Sigmoid colon (tissue), 4 donors: Measurements from ENCODE around the gene SPON2.

Experiments
- EP300 ChIP-seq, 4 donors: sonication (generic); formaldehyde crosslinking; IDR thresholded peaks; one replicate each; pipeline ENCODE4 v1.6.1; 2017; ENCODE audit warnings: antibody characterized with exemption in 4 of 4
- POLR2A ChIP-seq, 2 donors: fragments of 450-650 bp; IDR thresholded peaks; one replicate each; pipeline ENCODE4 v1.6.1; 2016; ENCODE audit warnings: antibody characterized with exemption in 2 of 2, mild to moderate bottlenecking in 2 of 2, moderate library complexity in 2 of 2
- POLR2AphosphoS5 ChIP-seq, 4 donors: sonication (generic); formaldehyde crosslinking; IDR thresholded peaks; one replicate each; pipeline ENCODE4 v1.6.1; 2017; ENCODE audit warnings: antibody characterized with exemption in 4 of 4
- TF ChIP-seq, protein P1 (sequence below), 4 experiments: fragments of 450-650 bp in 3 of 4; fragments of 200-600 bp in 1 of 4; IDR thresholded peaks; one replicate each; pipeline ENCODE4 v1.5.1; 2016 to 2019; ENCODE audit warnings: antibody characterized with exemption in 4 of 4, mild to moderate bottlenecking in 3 of 4, moderate library complexity in 2 of 4

DNA sequence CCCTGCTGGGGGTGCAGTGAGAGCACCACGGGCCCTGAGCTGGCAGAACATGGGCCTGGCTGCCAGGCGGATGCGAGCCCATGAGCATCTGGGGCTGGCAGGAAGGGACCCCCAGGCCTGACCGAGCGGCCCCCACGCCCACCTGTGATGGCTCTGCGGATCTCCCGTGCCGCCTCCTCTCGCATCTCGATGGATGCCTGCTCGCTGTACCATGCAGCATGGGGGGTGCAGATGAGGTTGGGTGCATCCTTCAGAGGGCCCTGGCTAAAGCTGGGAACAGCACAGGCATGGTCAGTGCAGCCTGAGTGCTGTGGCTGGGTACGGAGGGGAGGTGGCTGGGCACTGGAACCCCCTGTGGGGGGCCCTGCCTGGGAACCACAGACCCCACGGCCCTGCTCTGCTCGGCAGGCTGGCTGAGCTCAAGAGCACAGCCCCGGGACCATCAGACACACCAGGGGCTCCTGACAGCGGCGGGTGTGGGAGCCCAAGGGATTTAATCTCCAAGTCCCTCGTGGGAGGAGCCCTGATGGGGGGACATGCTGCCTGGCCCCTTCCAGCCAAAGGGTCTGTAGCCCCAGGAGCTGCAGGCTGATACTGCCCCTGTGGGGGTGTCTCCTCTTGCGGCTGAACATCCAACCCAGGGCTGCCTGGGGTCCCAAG is 41.1 kb upstream of the SPON2 start:
- TF ChIP-seq, protein P1, sequence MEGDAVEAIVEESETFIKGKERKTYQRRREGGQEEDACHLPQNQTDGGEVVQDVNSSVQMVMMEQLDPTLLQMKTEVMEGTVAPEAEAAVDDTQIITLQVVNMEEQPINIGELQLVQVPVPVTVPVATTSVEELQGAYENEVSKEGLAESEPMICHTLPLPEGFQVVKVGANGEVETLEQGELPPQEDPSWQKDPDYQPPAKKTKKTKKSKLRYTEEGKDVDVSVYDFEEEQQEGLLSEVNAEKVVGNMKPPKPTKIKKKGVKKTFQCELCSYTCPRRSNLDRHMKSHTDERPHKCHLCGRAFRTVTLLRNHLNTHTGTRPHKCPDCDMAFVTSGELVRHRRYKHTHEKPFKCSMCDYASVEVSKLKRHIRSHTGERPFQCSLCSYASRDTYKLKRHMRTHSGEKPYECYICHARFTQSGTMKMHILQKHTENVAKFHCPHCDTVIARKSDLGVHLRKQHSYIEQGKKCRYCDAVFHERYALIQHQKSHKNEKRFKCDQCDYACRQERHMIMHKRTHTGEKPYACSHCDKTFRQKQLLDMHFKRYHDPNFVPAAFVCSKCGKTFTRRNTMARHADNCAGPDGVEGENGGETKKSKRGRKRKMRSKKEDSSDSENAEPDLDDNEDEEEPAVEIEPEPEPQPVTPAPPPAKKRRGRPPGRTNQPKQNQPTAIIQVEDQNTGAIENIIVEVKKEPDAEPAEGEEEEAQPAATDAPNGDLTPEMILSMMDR (IDR thresholded peaks at IDR 0.05), result no peak
- no peak for TF ChIP-seq POLR2AphosphoS5 (IDR thresholded peaks at IDR 0.05)
- TF ChIP-seq POLR2A (IDR thresholded peaks at IDR 0.05), result no peak
- no peak for TF ChIP-seq EP300 (IDR thresholded peaks at IDR 0.05)
